Measurements from ENCODE around the gene HOXD11.
A peak's percentile ranks its signal among the peaks of the same experiment; 100 is the strongest.

The HOXD11 gene

DNA sequence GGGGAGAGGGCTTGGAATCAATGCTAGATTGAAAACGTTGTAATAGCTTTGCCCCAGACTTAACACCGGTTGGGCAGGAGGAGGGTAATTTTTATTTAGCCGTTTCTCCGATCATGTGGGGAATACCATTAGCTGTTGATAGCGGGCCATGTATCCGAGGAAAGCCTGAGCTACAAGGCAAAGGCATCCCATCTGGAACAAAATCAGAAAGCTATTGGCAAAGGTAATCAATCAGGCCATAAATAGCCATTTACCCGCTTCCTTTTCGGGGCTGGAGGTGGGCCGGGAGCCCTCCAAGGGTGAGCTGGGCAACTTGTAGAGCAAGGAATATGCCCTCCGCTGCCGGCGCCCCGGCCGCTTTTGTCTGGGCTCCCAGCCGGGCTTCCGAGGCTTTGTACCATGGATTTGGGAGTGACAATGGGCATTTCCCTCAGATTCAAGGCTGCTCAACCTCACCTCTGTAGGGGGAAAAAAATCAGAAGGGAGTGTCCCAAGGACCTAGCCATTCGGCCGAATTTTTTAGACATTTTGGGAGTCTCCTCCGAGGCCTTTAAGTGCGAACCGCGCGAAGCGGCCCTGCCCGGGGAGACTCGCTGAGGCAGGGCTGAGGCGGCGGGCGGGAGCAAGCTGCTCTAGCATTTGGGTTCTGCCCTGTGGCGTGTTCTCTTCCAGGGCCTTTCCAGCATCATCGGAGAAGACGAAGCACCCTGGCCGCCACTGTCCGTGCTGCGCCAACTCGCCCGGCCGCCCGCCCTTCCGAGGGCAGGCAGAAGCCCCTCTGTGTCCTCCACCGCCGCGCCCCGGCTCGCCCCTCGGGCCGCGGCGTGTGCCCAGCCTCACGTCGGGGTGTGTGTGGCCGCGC, 14.3 kb downstream of the HOXD11 start:
- no peak for DNase-seq (ENCODE audit: low read depth)

DNA sequence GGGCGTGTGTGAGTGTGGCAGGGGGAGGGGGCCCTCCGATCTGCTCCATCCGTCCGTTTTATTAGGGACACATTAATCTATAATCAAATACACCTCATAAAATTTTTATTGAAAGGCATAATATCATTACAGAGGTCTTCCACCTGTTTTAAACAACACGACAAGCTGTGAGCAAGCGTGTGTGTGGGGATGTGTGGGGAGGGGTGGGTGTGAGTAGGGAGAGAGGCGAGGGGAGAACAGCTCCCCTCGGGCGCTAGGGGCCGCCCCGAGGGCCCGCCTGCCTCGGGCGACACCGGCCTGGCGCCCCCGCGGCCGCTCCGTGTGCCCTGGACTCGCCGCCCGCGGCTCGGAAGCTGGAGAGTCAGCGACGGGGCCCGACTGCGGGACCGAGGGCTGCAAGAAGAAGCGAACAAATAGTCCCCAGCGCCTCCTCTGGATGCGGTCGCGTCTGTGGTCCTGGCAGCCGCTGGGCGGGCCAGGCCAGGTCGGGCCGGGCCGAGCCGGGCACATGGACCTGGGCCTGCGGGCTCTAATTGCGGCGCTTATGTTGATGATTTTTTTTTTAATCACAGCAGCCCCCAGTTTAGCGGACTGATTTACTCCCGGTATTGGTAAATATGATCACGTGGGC, 15.1 kb downstream of the HOXD11 start:
- no peak for DNase-seq (ENCODE audit: low read depth)

DNA sequence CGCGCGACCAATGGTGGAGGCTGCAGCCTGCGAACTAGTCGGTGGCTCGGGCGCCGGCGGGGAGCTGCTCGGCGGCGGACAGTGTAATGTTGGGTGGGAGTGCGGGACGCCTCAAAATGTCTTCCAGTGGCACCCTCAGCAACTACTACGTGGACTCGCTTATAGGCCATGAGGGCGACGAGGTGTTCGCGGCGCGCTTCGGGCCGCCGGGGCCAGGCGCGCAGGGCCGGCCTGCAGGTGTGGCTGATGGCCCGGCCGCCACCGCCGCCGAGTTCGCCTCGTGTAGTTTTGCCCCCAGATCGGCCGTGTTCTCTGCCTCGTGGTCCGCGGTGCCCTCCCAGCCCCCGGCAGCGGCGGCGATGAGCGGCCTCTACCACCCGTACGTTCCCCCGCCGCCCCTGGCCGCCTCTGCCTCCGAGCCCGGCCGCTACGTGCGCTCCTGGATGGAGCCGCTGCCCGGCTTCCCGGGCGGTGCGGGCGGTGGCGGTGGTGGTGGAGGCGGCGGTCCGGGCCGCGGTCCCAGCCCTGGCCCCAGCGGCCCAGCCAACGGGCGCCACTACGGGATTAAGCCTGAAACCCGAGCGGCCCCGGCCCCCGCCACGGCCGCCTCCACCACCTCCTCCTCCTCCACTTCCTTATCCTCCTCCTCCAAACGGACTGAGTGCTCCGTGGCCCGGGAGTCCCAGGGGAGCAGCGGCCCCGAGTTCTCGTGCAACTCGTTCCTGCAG, 15.8 kb downstream of the HOXD11 start, which contains the start of gene HOXD9:
Gene HOXD9 (plus strand): TSS at position 37 of the 728 bp plus-strand sequence. CDS start 50 bp downstream, at position 87.
- DNase-seq (ENCODE audit: low read depth): no peak

DNA sequence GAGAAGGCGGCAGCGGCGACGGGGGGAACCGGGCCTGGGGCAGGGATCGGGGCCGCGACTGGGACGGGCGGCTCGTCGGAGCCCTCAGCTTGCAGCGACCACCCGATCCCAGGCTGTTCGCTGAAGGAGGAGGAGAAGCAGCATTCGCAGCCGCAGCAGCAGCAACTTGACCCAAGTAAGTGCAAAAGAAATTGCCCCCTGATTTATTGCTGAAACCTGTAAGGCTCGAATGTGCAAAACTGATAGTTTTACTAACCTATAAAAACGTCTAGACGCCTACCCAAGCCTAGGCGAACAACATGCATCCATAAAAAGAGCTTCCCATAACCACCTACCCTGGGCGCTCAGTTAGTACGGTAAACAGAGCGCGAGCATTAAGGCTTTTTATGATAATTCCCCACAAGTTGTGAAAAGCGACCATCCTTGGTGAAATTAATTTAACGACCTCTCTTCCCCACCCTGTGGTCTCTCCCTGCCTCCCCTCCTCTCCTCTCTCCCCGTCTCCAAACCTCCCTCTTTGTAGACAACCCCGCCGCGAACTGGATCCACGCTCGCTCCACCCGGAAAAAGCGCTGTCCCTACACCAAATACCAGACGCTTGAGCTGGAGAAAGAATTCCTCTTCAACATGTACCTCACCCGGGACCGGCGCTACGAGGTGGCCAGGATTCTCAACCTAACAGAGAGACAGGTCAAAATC, 16.5 kb downstream of the HOXD11 start:
- DNase-seq (ENCODE audit: low read depth): no peak

DNA sequence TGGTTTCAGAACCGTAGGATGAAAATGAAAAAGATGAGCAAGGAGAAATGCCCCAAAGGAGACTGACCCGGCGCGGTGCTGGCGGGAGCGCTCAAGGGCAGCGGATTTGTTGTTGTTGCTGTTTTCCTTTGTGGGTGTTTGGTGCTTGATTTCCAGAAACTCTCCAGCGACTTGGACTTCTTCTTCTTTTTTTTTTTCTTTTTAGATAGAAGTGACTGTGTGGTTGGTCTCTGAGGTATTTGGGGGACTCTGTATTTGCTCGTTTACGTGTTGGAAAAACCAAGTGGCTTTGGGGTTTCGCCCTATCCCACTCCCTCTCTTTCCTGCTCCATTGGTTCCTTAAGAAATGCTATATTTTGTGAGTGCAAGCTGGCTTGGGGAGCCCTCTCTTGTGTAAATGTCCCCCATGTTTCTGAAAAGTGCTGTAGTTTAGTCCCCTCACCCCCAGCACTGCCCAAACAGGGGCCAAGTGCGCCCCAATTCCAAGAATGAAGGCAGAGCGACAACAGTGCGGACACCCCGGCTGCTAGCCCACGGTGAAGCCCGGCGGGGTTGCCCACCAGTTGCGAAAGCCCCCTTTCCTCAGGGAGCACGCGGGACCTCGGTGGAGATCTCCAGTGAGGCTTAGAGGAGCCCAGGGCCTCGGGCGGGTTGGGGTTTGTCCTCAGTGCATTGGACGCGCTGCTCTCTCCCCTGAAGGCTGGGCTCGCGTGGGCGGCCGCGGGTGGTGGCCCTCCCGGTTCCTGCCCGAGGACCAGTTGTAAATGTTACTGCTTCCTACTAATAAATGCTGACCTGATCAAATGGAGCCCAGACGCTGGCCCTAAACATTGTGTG, 17.2 kb downstream of the HOXD11 start:
- no peak for DNase-seq (ENCODE audit: low read depth)

DNA sequence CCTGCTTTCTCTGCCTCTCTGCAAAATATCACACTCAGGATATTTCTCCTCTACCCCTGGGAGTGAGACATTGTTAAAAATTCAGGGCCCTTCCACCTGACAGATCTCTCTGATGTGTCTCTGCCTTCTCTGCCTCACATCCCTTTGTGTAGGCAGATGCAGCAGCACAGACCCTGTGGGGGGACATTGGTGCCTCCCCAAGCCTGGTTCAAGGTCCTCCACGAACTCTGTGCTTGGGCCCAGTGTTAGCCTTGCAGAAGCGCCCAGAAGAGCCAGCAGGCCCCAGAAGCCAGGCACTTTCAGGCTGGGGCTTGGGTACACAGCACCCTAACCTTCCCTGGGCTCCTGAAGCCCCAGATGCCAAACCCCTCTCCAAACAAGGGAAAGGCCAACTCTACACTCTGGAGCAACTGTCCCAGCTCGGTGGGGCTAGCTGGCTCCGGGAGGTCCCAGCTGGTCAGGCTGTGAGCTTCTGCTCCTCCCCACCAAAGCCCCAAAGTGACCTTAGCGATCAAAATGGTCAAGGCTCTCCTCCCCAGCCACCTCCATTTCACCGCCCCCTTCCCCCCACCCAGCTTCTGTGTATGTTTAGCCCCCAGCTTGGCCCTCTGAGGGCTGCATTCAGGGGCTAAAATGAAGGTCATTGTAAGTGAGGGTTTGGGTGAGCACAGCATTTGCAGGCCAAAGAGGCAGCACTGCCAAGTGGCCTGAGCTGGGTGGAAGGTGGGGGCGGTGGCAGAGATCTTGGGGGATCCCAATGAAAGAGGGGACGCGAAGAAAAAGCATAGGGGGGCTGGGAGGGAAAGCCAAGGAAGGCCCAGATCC, 18.1 kb downstream of the HOXD11 start:
- no peak for DNase-seq (ENCODE audit: low read depth)

DNA sequence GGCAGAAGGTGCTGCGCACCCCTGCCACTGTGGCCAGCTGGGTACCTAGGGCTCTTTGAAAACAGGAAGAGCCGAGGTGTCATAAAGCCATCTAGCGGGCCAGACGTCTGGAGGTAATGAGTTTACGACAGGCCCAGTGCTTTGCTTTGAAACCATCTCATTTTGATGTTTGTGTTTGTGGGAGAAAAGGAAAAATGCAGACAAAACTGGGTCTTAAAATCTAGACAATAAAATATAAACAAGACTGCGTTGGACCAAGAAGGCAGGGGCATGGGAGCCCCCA, 18.6 kb downstream of the HOXD11 start:
- no peak for DNase-seq (ENCODE audit: low read depth)

DNA sequence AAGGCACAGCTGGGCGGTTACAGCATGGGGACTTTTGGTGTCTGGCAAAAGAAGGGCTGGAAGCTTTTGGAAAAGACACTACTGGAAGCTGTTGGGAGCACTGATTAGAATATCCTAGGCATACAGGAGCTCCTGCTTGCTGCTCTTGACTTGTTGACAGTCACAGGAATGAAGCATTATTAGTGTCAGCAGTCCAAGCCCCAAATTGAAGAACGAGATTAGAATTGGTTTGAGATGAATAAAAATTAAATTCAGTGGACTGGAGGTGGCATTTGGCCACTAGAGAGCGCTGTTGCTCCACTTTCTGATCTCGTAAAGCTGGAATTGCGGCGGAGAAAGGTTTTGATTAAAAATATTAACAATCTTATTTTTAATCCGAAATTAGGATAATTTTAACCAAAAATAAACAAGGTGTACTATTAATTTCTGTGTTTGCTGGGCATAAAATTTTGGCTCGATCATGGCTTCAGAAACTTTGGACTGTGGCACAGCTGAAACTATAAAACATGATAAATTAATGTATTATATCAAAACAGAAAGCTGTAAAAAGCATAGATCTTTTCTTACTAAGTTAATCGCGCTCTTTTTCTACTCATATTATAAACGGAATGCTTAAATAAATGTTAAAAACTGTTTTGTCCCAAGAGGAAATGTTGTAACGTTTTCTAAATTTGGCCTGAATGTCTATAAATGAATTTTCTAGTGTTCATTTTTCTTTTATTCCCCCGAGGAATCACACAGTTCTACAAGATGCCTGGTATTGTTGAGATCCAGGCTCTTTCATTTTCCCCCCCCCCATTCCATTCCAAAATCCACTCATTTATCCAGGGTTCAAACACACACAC, 20.1 kb downstream of the HOXD11 start:
- DNase-seq (ENCODE audit: low read depth): peak; percentile 49

DNA sequence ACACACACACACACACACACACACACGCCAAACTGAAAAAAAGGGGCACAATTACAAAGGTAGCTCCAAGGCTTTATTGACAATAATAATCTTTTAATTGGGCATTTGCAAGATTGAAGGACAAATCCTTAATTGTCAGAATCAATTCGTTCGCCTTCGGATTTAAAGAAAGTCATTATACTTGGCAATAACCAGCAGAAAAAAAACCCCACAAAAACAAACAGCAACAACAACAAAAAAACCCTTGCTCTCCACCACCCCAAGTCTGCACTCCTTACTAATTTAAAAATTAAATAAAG, 20.6 kb downstream of the HOXD11 start:
- no peak for DNase-seq (ENCODE audit: low read depth)

DNA sequence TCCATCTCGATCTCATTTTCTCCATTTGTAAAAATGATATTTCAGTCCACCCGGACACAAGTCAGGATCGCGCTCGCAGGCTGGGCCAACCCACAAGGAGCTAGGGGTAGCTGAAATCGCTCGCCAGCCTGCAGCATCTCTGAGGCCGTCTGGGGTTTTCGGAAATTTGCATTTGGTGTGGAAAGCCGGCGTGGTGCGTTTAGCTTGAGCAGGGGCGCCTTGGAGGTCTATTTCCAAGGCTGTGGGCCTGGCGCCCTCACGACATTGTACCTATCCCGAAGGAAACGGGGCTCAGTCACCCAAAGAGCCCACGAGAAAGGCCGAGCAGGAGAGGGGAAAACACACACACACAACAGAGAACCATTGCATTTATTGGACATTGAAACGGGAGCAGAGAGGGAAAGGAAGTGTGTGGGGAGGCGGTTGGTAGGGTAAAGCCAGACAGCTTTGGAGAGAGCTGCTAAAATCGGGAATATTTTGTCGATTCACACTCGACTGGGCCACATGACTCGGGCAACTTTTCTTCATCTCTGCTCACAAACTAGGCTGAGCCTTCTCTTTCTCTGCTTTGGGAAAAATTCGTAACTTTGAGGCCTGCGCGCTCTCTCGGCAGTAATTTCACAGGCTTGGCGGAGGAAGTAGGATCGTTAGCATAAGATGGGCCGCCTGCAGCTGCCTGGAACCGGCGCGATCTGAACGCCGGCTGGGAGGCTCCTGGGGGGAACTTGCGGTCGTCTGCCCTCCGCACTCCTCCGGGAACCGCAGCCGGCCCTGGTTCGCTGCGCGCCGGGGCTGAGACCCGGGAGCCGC, 21.3 kb downstream of the HOXD11 start:
- DNase-seq (ENCODE audit: low read depth): no peak

DNA sequence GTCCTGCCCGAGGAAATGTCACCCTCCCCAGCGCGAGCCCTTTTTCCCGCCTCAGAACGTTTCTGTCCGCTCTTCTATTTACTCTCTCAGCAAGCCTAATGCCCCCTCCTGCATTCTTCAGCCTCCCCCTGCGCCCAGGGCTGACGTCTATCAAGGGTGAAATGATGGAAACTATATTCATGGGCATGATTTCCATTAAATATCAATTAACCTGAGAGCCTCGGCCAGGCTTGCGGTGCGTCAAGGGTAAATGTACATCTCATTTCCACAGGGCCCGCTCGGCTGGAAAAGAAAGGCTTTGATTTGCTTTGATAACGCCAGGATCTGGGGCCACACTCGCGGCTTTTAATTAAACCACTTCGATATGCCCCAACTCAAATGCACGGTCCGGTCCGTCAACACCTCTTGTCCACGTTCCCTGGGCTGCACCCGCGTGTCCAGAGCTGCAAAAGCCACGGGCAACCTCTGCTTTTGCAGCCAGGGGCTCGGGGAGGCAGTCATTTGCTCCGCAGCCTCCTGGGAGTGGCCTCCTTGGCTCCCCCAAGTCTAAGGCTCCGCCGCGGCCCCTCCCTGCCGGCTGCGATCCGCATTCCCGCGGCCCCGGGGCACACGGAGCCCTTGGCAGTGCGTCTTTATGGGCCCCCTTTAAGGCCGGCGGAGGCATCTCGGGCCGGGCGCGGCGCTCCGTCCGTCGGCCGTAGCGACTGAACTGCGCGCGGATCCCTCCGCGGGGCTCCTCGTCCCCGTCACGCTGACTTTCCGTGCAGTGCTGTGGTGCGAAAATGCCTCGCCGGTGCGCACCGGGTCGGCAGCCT, 22.1 kb downstream of the HOXD11 start, which contains the start of gene HOXD8:
Gene HOXD8 (plus strand): TSS at position 724 of the 815 bp plus-strand sequence. CDS start 662 bp downstream, outside the sequence.
- DNase-seq (ENCODE audit: low read depth): no peak

DNA sequence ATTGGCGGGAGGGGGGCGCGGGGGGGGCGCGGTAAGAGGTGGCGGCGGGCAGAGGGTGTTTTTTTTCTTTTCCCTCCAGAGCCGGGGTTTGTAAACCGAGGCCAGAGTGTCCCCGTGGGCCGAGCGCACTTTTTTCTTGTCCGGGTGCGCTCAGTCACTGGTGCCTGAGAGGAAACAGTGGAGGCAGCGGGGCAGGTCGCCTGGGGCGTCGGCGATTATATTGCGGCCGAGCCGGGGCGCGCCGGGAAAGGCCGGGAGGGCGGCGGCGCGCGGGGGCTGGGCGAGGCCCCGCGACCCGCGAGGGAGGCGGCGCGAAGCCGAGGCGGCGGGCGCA, 22.7 kb downstream of the HOXD11 start:
- no peak for DNase-seq (ENCODE audit: low read depth)

DNA sequence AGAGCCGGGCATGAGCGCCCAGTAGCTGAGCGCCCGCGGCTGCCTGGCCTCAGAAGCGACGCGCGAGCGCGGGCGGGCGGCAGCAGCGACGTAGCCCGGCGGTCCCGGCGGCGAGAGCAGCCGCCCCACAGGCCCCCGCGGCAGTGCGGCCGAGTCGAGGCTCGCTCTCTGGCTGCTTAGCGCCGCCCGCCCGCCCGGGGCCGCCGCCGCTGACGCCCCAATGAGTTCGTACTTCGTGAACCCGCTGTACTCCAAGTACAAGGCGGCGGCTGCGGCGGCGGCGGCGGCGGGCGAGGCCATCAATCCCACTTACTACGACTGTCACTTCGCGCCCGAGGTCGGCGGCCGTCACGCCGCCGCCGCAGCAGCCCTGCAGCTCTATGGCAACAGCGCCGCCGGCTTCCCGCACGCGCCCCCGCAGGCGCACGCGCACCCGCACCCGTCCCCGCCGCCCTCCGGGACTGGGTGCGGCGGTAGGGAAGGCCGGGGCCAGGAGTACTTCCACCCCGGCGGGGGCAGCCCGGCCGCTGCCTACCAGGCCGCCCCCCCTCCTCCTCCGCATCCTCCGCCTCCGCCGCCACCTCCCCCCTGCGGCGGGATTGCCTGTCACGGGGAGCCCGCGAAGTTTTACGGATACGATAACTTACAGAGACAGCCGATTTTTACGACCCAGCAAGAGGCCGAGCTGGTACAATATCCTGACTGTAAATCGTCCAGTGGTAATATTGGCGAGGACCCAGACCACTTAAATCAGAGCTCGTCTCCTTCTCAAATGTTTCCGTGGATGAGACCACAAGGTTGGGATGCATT, 23.3 kb downstream of the HOXD11 start:
- DNase-seq (ENCODE audit: low read depth): no peak

DNA sequence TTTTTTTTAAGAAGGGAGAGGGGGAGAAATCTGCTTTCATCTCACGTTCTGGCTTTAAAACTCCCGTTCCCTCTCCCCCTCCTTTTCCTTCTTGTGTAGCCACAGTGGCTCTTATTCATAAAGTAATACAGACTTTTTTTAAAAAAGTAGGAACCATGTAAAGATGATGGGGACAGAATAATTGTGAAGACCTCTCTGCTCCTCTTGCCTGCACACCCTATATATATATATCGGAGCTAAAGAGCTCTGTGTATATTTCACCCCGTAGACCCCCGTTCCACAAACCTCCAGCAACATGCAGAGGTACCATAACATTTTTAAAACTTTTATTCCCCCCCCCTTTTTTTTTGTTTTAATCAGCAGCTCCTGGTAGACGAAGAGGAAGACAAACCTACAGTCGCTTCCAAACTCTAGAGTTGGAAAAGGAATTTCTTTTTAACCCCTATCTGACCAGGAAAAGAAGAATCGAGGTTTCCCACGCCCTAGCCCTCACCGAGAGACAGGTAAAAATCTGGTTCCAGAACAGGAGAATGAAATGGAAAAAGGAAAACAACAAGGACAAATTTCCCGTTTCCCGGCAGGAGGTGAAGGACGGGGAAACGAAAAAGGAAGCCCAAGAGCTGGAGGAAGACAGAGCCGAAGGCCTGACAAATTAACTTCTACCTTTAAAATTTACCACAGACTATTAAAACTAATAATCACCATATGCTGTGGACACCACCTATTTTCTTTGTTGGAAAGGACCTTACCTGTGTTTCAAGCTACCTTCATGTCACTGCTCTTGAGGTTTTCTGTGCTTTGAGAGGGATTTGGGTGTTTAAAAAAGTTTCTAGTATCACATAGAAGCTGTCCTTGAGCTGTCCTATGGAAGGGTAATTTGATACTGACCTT, 24.1 kb downstream of the HOXD11 start:
- DNase-seq (ENCODE audit: low read depth): no peak

DNA sequence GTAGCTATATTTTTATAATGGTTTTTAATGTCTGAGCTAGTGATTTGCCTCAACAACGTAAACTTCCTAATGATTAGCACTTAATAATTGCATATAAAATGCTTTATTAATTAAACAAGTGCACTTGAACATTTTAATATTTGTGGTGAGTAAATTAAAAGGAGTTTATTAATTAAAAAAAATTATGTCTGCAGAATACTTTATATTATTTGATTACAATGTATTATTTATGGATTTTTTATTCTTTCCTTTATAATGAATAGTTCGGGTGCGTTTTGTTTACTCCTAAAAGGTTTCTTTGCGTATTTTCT, 24.7 kb downstream of the HOXD11 start:
- DNase-seq (ENCODE audit: low read depth): no peak
